Measurements from ENCODE around the gene ATP8B2.
"Not testable (repeated sequence)": the region's sequence is repeated elsewhere in the genome, so short reads cannot be mapped to it uniquely, and the experiment has no call there.

The ATP8B2 gene

DNA sequence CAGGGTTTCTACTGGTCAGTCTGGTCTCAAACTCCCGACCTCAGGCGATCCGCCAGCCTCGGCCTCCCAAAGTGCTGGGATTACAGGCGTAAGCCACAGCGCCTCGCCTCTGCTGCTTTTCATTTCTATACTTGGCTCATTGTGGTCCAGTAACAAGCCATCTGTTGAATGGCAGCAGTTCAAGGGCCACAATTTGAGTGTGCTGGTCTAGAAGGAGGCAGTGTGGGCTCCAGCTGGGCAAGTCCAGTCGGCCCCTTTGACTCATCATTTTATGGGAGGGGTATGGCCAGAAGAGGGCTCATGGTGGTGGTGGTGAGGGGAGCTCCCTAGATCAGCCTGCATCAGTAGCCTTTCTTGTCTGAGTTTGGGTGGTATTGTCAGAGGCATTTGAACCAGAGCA is 33.2 kb downstream of the ATP8B2 start (continued):
- TF ChIP-seq, protein P1, sequence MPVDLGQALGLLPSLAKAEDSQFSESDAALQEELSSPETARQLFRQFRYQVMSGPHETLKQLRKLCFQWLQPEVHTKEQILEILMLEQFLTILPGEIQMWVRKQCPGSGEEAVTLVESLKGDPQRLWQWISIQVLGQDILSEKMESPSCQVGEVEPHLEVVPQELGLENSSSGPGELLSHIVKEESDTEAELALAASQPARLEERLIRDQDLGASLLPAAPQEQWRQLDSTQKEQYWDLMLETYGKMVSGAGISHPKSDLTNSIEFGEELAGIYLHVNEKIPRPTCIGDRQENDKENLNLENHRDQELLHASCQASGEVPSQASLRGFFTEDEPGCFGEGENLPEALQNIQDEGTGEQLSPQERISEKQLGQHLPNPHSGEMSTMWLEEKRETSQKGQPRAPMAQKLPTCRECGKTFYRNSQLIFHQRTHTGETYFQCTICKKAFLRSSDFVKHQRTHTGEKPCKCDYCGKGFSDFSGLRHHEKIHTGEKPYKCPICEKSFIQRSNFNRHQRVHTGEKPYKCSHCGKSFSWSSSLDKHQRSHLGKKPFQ (tag by site-specific recombination; IDR thresholded peaks at IDR 0.05): no peak
- TF ChIP-seq ZNF76 (tag by site-specific recombination; IDR thresholded peaks at IDR 0.05; ENCODE audit: borderline replicate concordance, low read depth) (no peak), ZNF660 (tag by site-specific recombination; IDR thresholded peaks at IDR 0.05) (no peak)

DNA sequence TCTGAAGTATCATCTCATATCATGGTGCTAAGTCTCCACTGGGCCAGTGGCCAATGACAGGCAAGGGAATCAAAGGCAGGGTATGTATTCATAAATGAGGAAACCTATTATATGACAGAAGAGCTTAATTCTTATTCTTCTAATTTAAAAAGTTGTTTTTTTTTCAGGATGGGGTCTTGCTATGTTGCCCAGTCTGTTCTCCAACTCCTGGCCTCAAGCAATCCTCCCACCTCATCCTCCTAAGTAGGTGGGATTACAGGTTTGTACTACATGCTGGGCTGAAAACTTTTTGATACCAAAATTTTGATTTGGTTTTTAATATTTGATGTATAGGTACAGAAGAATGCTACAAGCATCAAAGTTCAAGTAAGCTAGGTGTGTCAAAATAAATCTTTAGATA is 35.0 kb downstream of the ATP8B2 start:
- H3K4me3 ChIP-seq (ENCODE audit: low read depth, low read length): no peak overlapping the region
- CTCF ChIA-PET: interaction anchor here (1.1 to 1.5 kb wide), 2 partner anchors 14 to 25 kb away, joined by 3 to 5 read pairs; no protein-coding TSS in a partner anchor
- TF ChIP-seq ZNF529 (tag by site-specific recombination; IDR thresholded peaks at IDR 0.05; ENCODE audit: insufficient replicate concordance): no peak
- no peak for TF ChIP-seq ZNF473 (tag by site-specific recombination; IDR thresholded peaks at IDR 0.05)
- TF ChIP-seq, protein P2, sequence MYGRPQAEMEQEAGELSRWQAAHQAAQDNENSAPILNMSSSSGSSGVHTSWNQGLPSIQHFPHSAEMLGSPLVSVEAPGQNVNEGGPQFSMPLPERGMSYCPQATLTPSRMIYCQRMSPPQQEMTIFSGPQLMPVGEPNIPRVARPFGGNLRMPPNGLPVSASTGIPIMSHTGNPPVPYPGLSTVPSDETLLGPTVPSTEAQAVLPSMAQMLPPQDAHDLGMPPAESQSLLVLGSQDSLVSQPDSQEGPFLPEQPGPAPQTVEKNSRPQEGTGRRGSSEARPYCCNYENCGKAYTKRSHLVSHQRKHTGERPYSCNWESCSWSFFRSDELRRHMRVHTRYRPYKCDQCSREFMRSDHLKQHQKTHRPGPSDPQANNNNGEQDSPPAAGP (tag by site-specific recombination; IDR thresholded peaks at IDR 0.05): no peak
- TF ChIP-seq IKZF3 (tag by site-specific recombination; IDR thresholded peaks at IDR 0.05): no peak
- no peak for TF ChIP-seq ZBTB7A (tag by site-specific recombination; IDR thresholded peaks at IDR 0.05; ENCODE audit: low read depth)
- no peak for TF ChIP-seq ZNF155 (tag by site-specific recombination; IDR thresholded peaks at IDR 0.05)
- TF ChIP-seq YY1 (tag by site-specific recombination; IDR thresholded peaks at IDR 0.05): no peak
- TF ChIP-seq, protein P3, sequence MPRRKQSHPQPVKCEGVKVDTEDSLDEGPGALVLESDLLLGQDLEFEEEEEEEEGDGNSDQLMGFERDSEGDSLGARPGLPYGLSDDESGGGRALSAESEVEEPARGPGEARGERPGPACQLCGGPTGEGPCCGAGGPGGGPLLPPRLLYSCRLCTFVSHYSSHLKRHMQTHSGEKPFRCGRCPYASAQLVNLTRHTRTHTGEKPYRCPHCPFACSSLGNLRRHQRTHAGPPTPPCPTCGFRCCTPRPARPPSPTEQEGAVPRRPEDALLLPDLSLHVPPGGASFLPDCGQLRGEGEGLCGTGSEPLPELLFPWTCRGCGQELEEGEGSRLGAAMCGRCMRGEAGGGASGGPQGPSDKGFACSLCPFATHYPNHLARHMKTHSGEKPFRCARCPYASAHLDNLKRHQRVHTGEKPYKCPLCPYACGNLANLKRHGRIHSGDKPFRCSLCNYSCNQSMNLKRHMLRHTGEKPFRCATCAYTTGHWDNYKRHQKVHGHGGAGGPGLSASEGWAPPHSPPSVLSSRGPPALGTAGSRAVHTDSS (tag by site-specific recombination; IDR thresholded peaks at IDR 0.05): no peak
- TF ChIP-seq, protein P4, sequence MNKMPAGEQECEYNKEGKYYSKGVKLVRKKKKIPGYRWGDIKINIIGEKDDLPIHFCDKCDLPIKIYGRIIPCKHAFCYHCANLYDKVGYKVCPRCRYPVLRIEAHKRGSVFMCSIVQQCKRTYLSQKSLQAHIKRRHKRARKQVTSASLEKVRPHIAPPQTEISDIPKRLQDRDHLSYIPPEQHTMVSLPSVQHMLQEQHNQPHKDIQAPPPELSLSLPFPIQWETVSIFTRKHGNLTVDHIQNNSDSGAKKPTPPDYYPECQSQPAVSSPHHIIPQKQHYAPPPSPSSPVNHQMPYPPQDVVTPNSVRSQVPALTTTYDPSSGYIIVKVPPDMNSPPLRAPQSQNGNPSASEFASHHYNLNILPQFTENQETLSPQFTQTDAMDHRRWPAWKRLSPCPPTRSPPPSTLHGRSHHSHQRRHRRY (tag by site-specific recombination; IDR thresholded peaks at IDR 0.05): no peak
- H3K36me3 ChIP-seq (ENCODE audit: control insufficient read depth in 2 of 2, insufficient read depth in 1 of 2, low read length in 2 of 2): no peaks in the 10 kb centered on the region
- POLR2A ChIA-PET: no interaction called here
- no peaks in the 10 kb centered on the region for H3K9me3 ChIP-seq (ENCODE audit: control insufficient read depth, insufficient read depth, low read depth, low read length)
- no peaks in the 10 kb centered on the region for H3K4me1 ChIP-seq (ENCODE audit: control insufficient read depth, insufficient read depth, low read length)
- no peak overlapping the region for H3K27ac ChIP-seq (ENCODE audit: extremely low read depth, low read depth, low read length)

DNA sequence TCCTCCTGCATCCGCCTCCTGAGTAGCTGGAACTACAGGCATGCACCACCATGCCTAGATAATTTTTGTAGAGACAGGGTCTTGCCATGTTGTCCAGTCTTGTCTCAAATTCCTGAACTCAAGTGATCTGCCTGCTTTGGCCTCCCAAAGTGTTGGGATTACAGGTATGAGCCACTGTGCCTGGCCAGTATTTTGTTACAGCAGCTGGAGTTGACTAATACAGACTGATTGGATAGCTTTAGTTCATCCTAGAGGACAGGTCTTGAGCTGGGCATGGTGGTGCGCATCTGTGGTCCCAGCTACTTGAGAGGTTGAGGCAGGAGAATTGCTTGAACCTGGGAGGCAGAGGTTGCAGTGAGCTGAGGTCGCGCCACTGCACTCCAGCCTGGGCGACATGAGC is 35.6 kb downstream of the ATP8B2 start:
- H3K36me3 ChIP-seq (ENCODE audit: control insufficient read depth in 2 of 2, insufficient read depth in 1 of 2, low read length in 2 of 2); H3K4me1 ChIP-seq (ENCODE audit: control insufficient read depth, insufficient read depth, low read length); H3K27ac ChIP-seq (ENCODE audit: extremely low read depth, low read depth, low read length); H3K4me3 ChIP-seq (ENCODE audit: low read depth, low read length); POLR2A ChIA-PET; H3K9me3 ChIP-seq (ENCODE audit: control insufficient read depth, insufficient read depth, low read depth, low read length): not testable (repeated sequence)
- CTCF ChIA-PET: interaction anchor here (0.7 to 1.5 kb wide), 5 partner anchors 13 to 31 kb away, joined by 3 to 6 read pairs (median 4); no protein-coding TSS in a partner anchor
- peak; percentile 33; the same call in 1 of the 2 replicates for TF ChIP-seq TRIM28 (IDR thresholded peaks at IDR 0.05; ENCODE audit: borderline replicate concordance, low read length)

DNA sequence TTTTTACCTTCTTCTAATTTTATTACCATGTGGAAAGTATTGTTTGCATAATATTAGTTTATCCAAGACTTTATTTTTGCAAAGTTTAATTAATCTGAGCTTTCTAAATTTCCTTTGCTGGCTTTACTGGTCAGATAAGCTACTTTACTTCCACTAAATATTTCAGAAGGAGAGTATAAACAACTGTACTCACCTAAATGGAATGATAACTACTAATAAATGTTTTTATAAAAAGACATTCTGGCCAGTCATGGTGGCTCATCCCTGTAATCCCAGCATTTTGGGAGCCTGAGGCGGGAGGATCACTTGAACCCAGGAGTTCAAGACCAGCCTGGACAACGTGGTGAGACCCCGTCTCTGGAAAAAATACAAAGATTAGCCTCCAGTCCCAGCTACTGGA is 36.0 kb downstream of the ATP8B2 start:
- ChIA-PET CTCF (interaction anchor here (0.7 to 1.5 kb wide), 7 partner anchors 8 to 38 kb away, joined by 3 to 6 read pairs (median 4); no protein-coding TSS in a partner anchor), POLR2A (no interaction called here)
- Histone ChIP-seq H3K27ac (ENCODE audit: extremely low read depth, low read depth, low read length) (no peak overlapping the region), H3K36me3 (ENCODE audit: control insufficient read depth in 2 of 2, insufficient read depth in 1 of 2, low read length in 2 of 2) (no peaks in the 10 kb centered on the region), H3K4me1 (ENCODE audit: control insufficient read depth, insufficient read depth, low read length) (no peaks in the 10 kb centered on the region), H3K9me3 (ENCODE audit: control insufficient read depth, insufficient read depth, low read depth, low read length) (no peaks in the 10 kb centered on the region), H3K4me3 (ENCODE audit: low read depth, low read length) (no peak overlapping the region)
- TF ChIP-seq ZNF48 (tag by site-specific recombination; IDR thresholded peaks at IDR 0.05) (no peak), ZNF548 (tag by site-specific recombination; IDR thresholded peaks at IDR 0.05) (no peak), GLIS2 (tag by site-specific recombination; IDR thresholded peaks at IDR 0.05) (no peak), ZNF623 (tag by site-specific recombination; IDR thresholded peaks at IDR 0.05) (no peak), ZBTB8A (tag by site-specific recombination; IDR thresholded peaks at IDR 0.05) (no peak), ZNF837 (tag by site-specific recombination; IDR thresholded peaks at IDR 0.05) (no peak), ZNF140 (tag by site-specific recombination; IDR thresholded peaks at IDR 0.05) (no peak), ZNF843 (tag by site-specific recombination; IDR thresholded peaks at IDR 0.05) (no peak), RBAK (tag by site-specific recombination; IDR thresholded peaks at IDR 0.05) (no peak), ZNF830 (tag by site-specific recombination; IDR thresholded peaks at IDR 0.05; ENCODE audit: low read depth) (no peak), ZNF776 (tag by site-specific recombination; IDR thresholded peaks at IDR 0.05; ENCODE audit: borderline replicate concordance) (no peak)
- TF ChIP-seq, protein P5, sequence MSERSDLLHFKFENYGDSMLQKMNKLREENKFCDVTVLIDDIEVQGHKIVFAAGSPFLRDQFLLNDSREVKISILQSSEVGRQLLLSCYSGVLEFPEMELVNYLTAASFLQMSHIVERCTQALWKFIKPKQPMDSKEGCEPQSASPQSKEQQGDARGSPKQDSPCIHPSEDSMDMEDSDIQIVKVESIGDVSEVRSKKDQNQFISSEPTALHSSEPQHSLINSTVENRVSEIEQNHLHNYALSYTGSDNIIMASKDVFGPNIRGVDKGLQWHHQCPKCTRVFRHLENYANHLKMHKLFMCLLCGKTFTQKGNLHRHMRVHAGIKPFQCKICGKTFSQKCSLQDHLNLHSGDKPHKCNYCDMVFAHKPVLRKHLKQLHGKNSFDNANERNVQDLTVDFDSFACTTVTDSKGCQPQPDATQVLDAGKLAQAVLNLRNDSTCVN (tag by site-specific recombination; optimal IDR thresholded peaks at IDR 0.05): no peak

Data from HEK293 (cell line).